ENCODE measurements around the gene CD300LF.

DNA sequence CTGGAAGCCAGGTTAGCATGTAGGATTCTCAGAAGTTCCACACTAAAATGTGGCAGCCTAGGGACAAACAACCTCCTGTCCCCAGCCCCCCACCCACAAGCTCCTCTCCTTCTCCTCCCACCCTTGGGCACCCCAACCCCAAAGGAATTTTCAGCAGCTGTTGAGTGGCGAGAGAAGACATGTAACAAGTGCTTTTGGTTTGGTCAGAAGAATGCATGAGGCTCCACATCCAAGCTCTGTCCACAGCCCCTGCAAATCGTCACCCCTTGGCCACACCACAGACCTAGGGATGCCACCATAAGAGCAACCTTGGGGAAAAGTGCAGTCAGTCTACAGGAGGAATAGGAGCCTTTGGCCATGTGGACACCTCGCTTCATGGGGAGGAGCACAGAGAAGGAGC is 12.4 kb upstream of the CD300LF start:
- TF ChIP-seq, protein P1, sequence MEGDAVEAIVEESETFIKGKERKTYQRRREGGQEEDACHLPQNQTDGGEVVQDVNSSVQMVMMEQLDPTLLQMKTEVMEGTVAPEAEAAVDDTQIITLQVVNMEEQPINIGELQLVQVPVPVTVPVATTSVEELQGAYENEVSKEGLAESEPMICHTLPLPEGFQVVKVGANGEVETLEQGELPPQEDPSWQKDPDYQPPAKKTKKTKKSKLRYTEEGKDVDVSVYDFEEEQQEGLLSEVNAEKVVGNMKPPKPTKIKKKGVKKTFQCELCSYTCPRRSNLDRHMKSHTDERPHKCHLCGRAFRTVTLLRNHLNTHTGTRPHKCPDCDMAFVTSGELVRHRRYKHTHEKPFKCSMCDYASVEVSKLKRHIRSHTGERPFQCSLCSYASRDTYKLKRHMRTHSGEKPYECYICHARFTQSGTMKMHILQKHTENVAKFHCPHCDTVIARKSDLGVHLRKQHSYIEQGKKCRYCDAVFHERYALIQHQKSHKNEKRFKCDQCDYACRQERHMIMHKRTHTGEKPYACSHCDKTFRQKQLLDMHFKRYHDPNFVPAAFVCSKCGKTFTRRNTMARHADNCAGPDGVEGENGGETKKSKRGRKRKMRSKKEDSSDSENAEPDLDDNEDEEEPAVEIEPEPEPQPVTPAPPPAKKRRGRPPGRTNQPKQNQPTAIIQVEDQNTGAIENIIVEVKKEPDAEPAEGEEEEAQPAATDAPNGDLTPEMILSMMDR (optimal IDR thresholded peaks at IDR 0.05 in 1 of 3, IDR thresholded peaks at IDR 0.05 in 1 of 3, conservative IDR thresholded peaks at IDR 0.05 in 1 of 3; ENCODE audit: extremely low read depth in 1 of 3, insufficient read depth in 2 of 3, low read length in 3 of 3): no peak
- TF ChIP-seq EZH2 (IDR thresholded peaks at IDR 0.05; ENCODE audit: low read length): no peak

All from keratinocyte (primary cell).